MM.1S (cell line): Measurements from ENCODE around the gene SLAMF8.

Experiments used
- CTCF ChIP-seq: fragments of 300-600 bp; sonication (generic); IDR thresholded peaks from 2 replicates; pipeline ENCODE4 v1.5.1; 2016; ENCODE audit warnings: antibody characterized with exemption, low read length, mixed read lengths
- EZH2 ChIP-seq: fragments of 300-600 bp; sonication (generic); optimal IDR thresholded peaks from 2 replicates; pipeline ENCODE3; 2017; ENCODE audit warnings: low read depth, mild to moderate bottlenecking, antibody characterized with exemption, low read length, mixed read lengths
- EZH2phosphoT487 ChIP-seq: fragments of 300-600 bp; sonication (generic); IDR thresholded peaks from 2 replicates; pipeline ENCODE4 v1.6.1; 2018; ENCODE audit warnings: antibody characterized with exemption, low read length

DNA sequence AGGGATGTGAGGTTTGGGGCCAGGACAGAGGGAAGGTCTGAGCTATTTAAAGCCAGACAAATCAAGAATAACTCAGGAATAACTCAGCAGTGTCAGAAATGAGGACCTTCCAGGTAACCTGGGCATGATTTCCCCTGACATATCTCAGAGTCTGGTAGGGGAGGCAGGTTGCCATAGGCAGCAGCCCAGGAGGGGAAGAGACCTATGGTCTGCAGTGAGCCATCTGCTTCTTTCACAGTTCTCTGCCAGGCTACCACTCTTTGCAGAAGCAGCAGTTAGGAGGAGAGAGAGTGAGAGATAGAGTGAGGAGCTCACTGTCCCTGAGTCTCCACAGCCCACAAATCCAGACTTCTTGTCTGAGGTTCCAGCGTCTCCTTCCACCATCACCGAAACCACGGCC is 42.1 kb downstream of the SLAMF8 start:
- TF ChIP-seq EZH2 = no peak
- TF ChIP-seq CTCF = no peak
- no peak for TF ChIP-seq EZH2phosphoT487
